ENCODE data around the gene SRF. TPM values are rescaled to one million over a fixed set of nuclear protein-coding genes. Genes with fewer than 3 reads are reported as not detected.

The SRF gene
- total RNA-seq, 2 experiments from 2014 or later, result 34.5 to 35.4 TPM

DNA sequence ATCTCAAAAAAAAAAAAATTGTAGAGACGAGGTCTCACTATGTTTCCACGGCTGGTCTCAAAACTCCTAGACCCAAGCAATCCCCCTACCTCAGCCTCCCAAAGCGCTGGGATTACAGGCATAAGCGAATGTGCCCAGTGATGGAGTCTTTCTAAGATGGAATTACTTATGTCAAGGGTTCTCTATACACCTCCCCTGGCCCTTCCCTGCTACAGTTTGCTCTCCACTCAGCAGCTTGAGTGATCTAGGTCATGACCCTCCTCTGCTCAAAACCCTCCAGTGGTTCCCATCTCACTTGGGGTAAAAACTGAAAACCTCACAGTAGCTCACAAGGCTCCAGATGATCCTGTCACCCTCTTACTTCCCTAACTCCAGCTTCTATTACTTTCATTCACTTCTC lies 60.0 kb downstream of the SRF start:
- intact Hi-C loops (cut with micrococcal nuclease), result no loop called here
- Mint-ChIP-seq H3K4me1 (ENCODE audit: low read depth) (peaks cover 18% of the 10 kb centered on the region), H3K27me3 (no peaks in the 10 kb centered on the region), H3K27ac (no peak overlapping the region), H3K36me3 (ENCODE audit: low read depth) (peaks cover 21% of the 10 kb centered on the region), H3K4me3 (no peak overlapping the region), H3K9me3 (no peaks in the 10 kb centered on the region)
- ATAC-seq (no peak), DNase-seq (no peak)
- POLR2A ChIA-PET, result no interaction called here
- CTCF ChIA-PET, result interaction anchor here (1.4 to 2.7 kb wide), 2 partner anchors 10 to 16 kb away, joined by 5 to 16 read pairs; no protein-coding TSS in a partner anchor
- no peak for TF ChIP-seq CTCF (IDR thresholded peaks at IDR 0.05)

Other genes starting within 250 kb of the SRF start
- 10 to 100 TPM; 46.2 to 46.8 TPM for gene CNPY3, start 241.8 kb upstream of the SRF start, total RNA-seq
- under 1 TPM; 0.25 to 0.38 TPM for gene GNMT, start 210.5 kb upstream of the SRF start, total RNA-seq
- 1 to 10 TPM; 7.3 to 9.0 TPM for gene PEX6, start 192.1 kb upstream of the SRF start, total RNA-seq
- 10 to 100 TPM; 41.6 to 47.5 TPM for gene PPP2R5D, start 186.7 kb upstream of the SRF start, total RNA-seq
- 10 to 100 TPM; 84.8 to 92.3 TPM for gene MEA1, start 157.3 kb upstream of the SRF start, total RNA-seq
- gene KLHDC3, start 157.0 kb upstream of the SRF start, total RNA-seq, result 10 to 100 TPM; 58.6 to 64.0 TPM
- 10 to 100 TPM; 47.9 to 48.0 TPM for gene RRP36, start 149.6 kb upstream of the SRF start, total RNA-seq
- gene CUL7, start 117.4 kb upstream of the SRF start, total RNA-seq, result 10 to 100 TPM; 13.9 TPM
- gene MRPL2, start 111.8 kb upstream of the SRF start, total RNA-seq, result 100 to 1,000 TPM; 108 TPM
- gene KLC4, start 111.6 kb upstream of the SRF start, total RNA-seq, result 10 to 100 TPM; 10.6 to 11.5 TPM
- gene PTK7, start 95.0 kb upstream of the SRF start, total RNA-seq, result 1 to 10 TPM; 3.8 to 4.1 TPM
- 10 to 100 TPM; 38.8 to 43.1 TPM for gene CUL9, start 10.9 kb downstream of the SRF start, total RNA-seq
- 10 to 100 TPM; 86.2 to 86.5 TPM for gene DNPH1, start 58.2 kb downstream of the SRF start, total RNA-seq
- under 1 TPM; 0.09 to 0.11 TPM for gene TTBK1, start 72.2 kb downstream of the SRF start, total RNA-seq
- not detected for gene SLC22A7, start 127.0 kb downstream of the SRF start, total RNA-seq
- gene CRIP3, start 137.6 kb downstream of the SRF start, total RNA-seq, result 1 to 10 TPM; 2.2 to 2.4 TPM
- gene ZNF318, start 198.4 kb downstream of the SRF start, total RNA-seq, result 10 to 100 TPM; 13.1 to 13.5 TPM

All from activated CD8-positive, alpha-beta T cell treated with anti-CD3 and anti-CD28 coated beads for 36 hours (primary cell).